ENCODE measurements around the gene NFIL3. TPM values are rescaled to one million over a fixed set of nuclear protein-coding genes. Genes with fewer than 3 reads are reported as not detected.

The NFIL3 gene
- total and polyA plus RNA-seq, 2 of the 8 experiments (the other 6 are each of a cell fraction or from before 2014, with no cell fraction given) = 3.4 to 13.5 TPM

DNA sequence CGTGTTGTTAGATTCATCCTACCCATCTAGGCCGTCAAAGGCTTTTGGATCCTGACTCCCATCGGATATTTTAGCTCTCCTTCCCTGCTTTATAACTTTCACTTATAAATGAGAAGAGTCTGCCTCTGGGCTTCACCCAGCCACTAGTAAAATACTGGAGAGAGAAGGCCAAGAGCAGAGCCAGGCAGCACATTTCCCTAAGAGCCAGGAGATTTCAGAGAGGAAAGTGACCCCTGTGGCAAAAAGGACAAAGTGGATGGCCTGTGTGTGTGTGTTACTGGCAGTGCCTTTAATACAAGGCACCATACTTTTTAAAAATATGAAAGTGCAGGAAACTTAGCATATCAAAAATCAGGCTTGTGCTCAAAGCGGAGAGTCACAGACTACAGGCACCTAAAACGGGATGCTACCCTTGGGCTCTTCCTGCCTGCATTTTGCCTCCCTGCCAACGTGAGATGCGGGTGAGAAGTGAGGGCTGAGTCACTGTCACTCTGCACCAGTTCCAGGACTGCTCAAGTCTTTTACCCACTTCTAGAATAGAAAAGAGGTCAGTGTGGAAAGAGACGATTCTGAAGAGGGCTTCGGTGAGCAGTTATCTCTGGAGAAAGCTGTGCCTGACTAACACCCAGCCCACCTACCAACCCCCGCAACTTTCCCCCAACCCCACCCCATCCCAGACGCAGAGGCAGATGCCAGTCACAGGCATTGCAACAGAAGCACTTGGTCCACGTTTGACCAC lies 15.9 kb downstream of the NFIL3 start:
- CTCF ChIA-PET (ENCODE audit: partially characterized antibody) = no interaction called here
- no peak overlapping the region for H2BK15ac ChIP-seq (ENCODE audit: low read length)
- H3K79me1 ChIP-seq (ENCODE audit: low read depth, low read length) = no peaks in the 10 kb centered on the region
- POLR2A ChIA-PET (ENCODE audit: partially characterized antibody) = no interaction called here
- H3K36me3 ChIP-seq (ENCODE audit: control insufficient read depth in 2 of 4, insufficient read depth in 4 of 4, low read length in 3 of 4) = peaks cover 0 to 16% (median 3%) of the 10 kb centered on the region in 4 experiments; a peak in 7 of 8 replicates
- H3K27ac ChIP-seq (ENCODE audit: low read depth, low read length) = no peak overlapping the region
- H3K14ac ChIP-seq (ENCODE audit: insufficient read length) = no peak overlapping the region
- no peak overlapping the region for H3K4me2 ChIP-seq (ENCODE audit: insufficient read depth in 1 of 2, low read depth in 2 of 2, low read length in 2 of 2)
- peaks cover 0 to 3% of the 10 kb centered on the region in 2 experiments; a peak in 1 of 4 replicates for H3K79me2 ChIP-seq (ENCODE audit: control insufficient read depth in 1 of 2, insufficient read depth in 2 of 2, low read length in 2 of 2)
- no peak overlapping the region for H2BK120ac ChIP-seq (replicated peaks; ENCODE audit: low read depth, low read length)
- H3K4ac ChIP-seq (replicated peaks; ENCODE audit: insufficient read length, low read depth, low read length) = no peak overlapping the region
- H3K23ac ChIP-seq (ENCODE audit: insufficient read length) = no peak overlapping the region
- no peak overlapping the region for H4K5ac ChIP-seq (ENCODE audit: insufficient read length, low read depth, low read length)
- FAIRE-seq (no peak), DNase-seq (ENCODE audit: low read depth in 1 of 2, low spot score in 2 of 2) (no peak)
- H3K23me2 ChIP-seq (ENCODE audit: low read depth, low read length) = no peaks in the 10 kb centered on the region
- WGBS, 2 experiments (ENCODE audit: extremely low coverage in 1 of 2, insufficient coverage in 1 of 2, insufficient read length in 1 of 2, insufficient replicate concordance in 2 of 2, low coverage in 1 of 2, low lambda C conversion rate in 2 of 2, missing lambda C conversion rate in 1 of 2) = 93% methylated on average over 12 of the region's 12 CpGs; no CpG with 5 or more reads in 1 of the 2 experiments
- H2BK5ac ChIP-seq (ENCODE audit: low read depth, low read length) = no peak overlapping the region
- H2BK12ac ChIP-seq (ENCODE audit: low read depth, low read length) = no peak overlapping the region
- H3K27me3 ChIP-seq (replicated peaks in 1 of 4; ENCODE audit: control insufficient read depth in 3 of 4, extremely low read depth in 1 of 4, insufficient read depth in 3 of 4, low read length in 3 of 4) = no peaks in the 10 kb centered on the region
- H2AFZ ChIP-seq (ENCODE audit: low read length) = no peak overlapping the region
- no peak overlapping the region for H3K18ac ChIP-seq (ENCODE audit: extremely low read depth, low read length)
- H3K56ac ChIP-seq (replicated peaks; ENCODE audit: insufficient read length, low read depth, low read length) = no peak overlapping the region
- H4K8ac ChIP-seq (ENCODE audit: extremely low read depth, insufficient read depth, low read length) = no peak overlapping the region
- no peak overlapping the region for H3K9ac ChIP-seq (replicated peaks in 1 of 4; ENCODE audit: extremely low read depth in 1 of 4, low read depth in 3 of 4, low read length in 3 of 4)
- no peaks in the 10 kb centered on the region for H4K20me1 ChIP-seq (replicated peaks in 1 of 2; ENCODE audit: control insufficient read depth in 1 of 2, insufficient read depth in 2 of 2, low read length in 2 of 2)
- no peak overlapping the region for H3K4me3 ChIP-seq (ENCODE audit: extremely low read depth in 1 of 4, insufficient read depth in 2 of 4, low read depth in 3 of 4, low read length in 4 of 4)
- H4K91ac ChIP-seq (replicated peaks; ENCODE audit: insufficient read length, low read length) = no peak overlapping the region
- no peak overlapping the region for H2AK5ac ChIP-seq (ENCODE audit: low read depth, low read length)
- no peaks in the 10 kb centered on the region for H3K9me3 ChIP-seq (ENCODE audit: insufficient read depth in 2 of 2, low read depth in 1 of 2, low read length in 1 of 2)
- H2BK20ac ChIP-seq (ENCODE audit: low read length) = no peak overlapping the region
- no peaks in the 10 kb centered on the region for H3K4me1 ChIP-seq (replicated peaks in 1 of 4; ENCODE audit: control insufficient read depth in 3 of 4, insufficient read depth in 4 of 4, low read length in 3 of 4)
- TF ChIP-seq JUND (IDR thresholded peaks at IDR 0.05; ENCODE audit: low read length) = no peak
- TF ChIP-seq JUN (IDR thresholded peaks at IDR 0.05; ENCODE audit: low read depth, low read length) = no peak
- TF ChIP-seq, protein P1, sequence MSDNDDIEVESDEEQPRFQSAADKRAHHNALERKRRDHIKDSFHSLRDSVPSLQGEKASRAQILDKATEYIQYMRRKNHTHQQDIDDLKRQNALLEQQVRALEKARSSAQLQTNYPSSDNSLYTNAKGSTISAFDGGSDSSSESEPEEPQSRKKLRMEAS (IDR thresholded peaks at IDR 0.05) = no peak
- TF ChIP-seq EP300 (IDR thresholded peaks at IDR 0.05; ENCODE audit: borderline replicate concordance in 1 of 2, low read depth in 2 of 2, low read length in 2 of 2) = no peak
- TF ChIP-seq CHD1 (IDR thresholded peaks at IDR 0.05; ENCODE audit: low read depth, low read length) = no peak
- TF ChIP-seq KDM1A (IDR thresholded peaks at IDR 0.05; ENCODE audit: borderline replicate concordance, low read length) = no peak
- no peak for TF ChIP-seq SP2 (IDR thresholded peaks at IDR 0.05; ENCODE audit: low read length)
- TF ChIP-seq CTCF (IDR thresholded peaks at IDR 0.05; ENCODE audit: control extremely low read depth in 1 of 3, insufficient read depth in 1 of 3, low read depth in 1 of 3, low read length in 3 of 3) = no peak
- TF ChIP-seq KDM5A (IDR thresholded peaks at IDR 0.05; ENCODE audit: low read length) = no peak
- no peak for TF ChIP-seq CREB1 (IDR thresholded peaks at IDR 0.05)
- TF ChIP-seq GTF2F1 (IDR thresholded peaks at IDR 0.05; ENCODE audit: borderline replicate concordance, low read depth, low read length) = no peak

Data from H1 (cell line).